Cerebellar nuclear complex (tissue), 1 donor: ENCODE data around the gene TRMT11.
"Not testable (repeated sequence)": the region's sequence is repeated elsewhere in the genome, so short reads cannot be mapped to it uniquely, and the experiment has no call there.

ENCODE experiments used
- DNase-seq, 2 experiments: peaks; one replicate each; lab custom pipeline; 2025; lab: John Stamatoyannopoulos, UW

The TRMT11 gene

GRCh38 chr6:125956506-125957390 is 29.6 kb upstream of the TRMT11 start, which contains the start of gene HINT3:
TSS of gene HINT3 (plus strand) at chr6:125956770. CDS start at chr6:125956978, 208 bp downstream.
- peak; percentile 88 to 90 for DNase-seq

GRCh38 chr6:125957391-125957693 is 29.0 kb upstream of the TRMT11 start:
- DNase-seq, result no peak

GRCh38 chr6:125957845-125958244 is 28.5 kb upstream of the TRMT11 start:
- peak in 1 of 2 experiments; percentile 21 for DNase-seq

- no peak for DNase-seq
Measured at GRCh38 chr6:125959041-125959440, 27.3 kb upstream of the TRMT11 start.

- DNase-seq, result no peak
Measured at GRCh38 chr6:125961117-125961516, 25.2 kb upstream of the TRMT11 start.

GRCh38 chr6:125962900-125963497 is 23.3 kb upstream of the TRMT11 start:
- no peak for DNase-seq

- no peak for DNase-seq
Measured at GRCh38 chr6:125963817-125964216, 22.5 kb upstream of the TRMT11 start.

- no peak for DNase-seq
Measured at GRCh38 chr6:125966569-125966968, 19.8 kb upstream of the TRMT11 start.

GRCh38 chr6:125968493-125968892 is 17.8 kb upstream of the TRMT11 start:
- DNase-seq, result no peak

- DNase-seq, result no peak
Measured at GRCh38 chr6:125970760-125971159, 15.6 kb upstream of the TRMT11 start.

GRCh38 chr6:125972478-125972877 is 13.9 kb upstream of the TRMT11 start:
- not testable (repeated sequence) for DNase-seq

- peak in 1 of 2 experiments; percentile 32 for DNase-seq
Measured at GRCh38 chr6:125974214-125974866, 12.0 kb upstream of the TRMT11 start.

- no peak for DNase-seq
Measured at GRCh38 chr6:125979101-125979500, 7.2 kb upstream of the TRMT11 start.

GRCh38 chr6:125981571-125982185 is 4.7 kb upstream of the TRMT11 start:
- no peak for DNase-seq

- no peak for DNase-seq
Measured at GRCh38 chr6:125983246-125983945, 2.9 kb upstream of the TRMT11 start.

- DNase-seq, result no peak
Measured at GRCh38 chr6:125984311-125984710, 2.0 kb upstream of the TRMT11 start.

GRCh38 chr6:125985522-125985921 is 818 bp upstream of the TRMT11 start:
- DNase-seq, result no peak

GRCh38 chr6:125985979-125986300 is 400 bp upstream of the TRMT11 start:
- no peak for DNase-seq

GRCh38 chr6:125987026-125987617 is 782 bp downstream of the TRMT11 start:
- DNase-seq, result no peak

GRCh38 chr6:125988280-125988679 is 1.9 kb downstream of the TRMT11 start:
- no peak for DNase-seq

GRCh38 chr6:125989631-125990030 is 3.3 kb downstream of the TRMT11 start:
- no peak for DNase-seq

- DNase-seq, result no peak
Measured at GRCh38 chr6:125991653-125992052, 5.3 kb downstream of the TRMT11 start.
